NCI-H526 treated with DMSO at 0.1 percent for 48 hours (cell line): ENCODE measurements around the gene CBARP.

Experiments used
- DNase-seq: peaks from one replicate; lab custom pipeline; 2025; lab: John Stamatoyannopoulos, UW

The CBARP gene

DNA sequence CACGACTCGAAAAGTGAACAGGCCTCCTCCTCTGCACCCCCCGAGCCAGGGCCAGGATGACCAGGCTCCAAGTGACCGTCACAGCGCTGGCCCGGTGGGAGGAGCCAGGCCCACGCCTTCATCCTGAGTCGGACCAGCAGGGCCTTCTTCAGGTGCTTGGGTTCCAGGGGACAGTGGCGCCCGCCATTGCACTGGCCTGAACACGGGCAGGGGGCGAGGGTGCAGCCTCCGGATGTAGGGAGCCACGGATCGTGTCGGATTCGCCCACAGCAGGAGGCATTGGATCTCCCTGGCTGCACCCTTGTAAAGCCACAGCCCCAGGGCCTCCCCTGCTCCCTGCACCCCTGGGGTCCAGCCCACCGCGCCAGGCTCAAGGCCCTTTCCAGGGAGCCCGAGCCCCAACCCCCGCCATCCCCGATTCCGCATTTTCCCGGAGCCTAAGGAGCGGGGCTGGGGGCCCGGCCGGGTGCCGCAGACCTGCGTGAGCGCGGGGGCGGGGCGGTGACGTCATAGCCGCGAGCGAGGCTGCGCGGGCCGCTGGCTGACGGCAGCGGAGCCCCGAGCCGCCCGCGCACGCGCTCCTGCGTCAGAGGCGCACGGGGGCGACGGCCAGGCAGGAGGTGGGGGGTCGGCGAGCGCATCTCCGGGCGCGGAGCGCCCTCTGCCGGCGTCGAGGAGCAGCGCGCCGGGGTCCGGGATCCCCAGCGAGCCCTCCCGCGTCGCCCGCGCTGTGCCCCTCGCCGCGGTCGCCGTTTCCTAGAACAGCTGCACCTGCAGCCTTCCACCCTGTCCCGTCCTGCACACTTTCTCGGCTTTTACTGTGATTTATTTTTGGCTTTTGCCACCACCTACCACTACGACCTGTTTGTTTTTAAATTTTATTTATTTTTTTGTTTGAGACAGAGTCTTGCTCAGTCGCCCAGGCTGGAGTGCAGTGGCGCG is 2.3 kb upstream of the CBARP start:
- DNase-seq: peak; percentile 38

DNA sequence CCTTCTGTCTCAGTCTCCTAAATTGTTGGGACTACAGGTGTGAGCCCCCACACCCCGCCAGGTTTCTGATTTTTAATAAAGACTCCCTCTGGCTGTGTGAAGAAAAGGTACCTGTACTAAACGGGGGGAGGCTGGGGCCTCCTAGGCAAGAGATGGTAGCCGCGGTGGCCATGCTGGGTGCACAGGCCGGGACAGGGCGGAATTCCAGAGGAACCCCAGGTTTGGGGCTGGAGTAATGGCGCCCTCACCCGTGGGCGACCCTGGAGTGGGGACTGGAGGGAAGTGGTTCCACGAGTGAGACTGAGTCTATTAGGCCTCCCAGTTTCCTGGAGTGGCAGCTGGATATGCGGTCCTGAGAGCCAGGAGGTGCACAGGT is 1.6 kb upstream of the CBARP start:
- DNase-seq: no peak

DNA sequence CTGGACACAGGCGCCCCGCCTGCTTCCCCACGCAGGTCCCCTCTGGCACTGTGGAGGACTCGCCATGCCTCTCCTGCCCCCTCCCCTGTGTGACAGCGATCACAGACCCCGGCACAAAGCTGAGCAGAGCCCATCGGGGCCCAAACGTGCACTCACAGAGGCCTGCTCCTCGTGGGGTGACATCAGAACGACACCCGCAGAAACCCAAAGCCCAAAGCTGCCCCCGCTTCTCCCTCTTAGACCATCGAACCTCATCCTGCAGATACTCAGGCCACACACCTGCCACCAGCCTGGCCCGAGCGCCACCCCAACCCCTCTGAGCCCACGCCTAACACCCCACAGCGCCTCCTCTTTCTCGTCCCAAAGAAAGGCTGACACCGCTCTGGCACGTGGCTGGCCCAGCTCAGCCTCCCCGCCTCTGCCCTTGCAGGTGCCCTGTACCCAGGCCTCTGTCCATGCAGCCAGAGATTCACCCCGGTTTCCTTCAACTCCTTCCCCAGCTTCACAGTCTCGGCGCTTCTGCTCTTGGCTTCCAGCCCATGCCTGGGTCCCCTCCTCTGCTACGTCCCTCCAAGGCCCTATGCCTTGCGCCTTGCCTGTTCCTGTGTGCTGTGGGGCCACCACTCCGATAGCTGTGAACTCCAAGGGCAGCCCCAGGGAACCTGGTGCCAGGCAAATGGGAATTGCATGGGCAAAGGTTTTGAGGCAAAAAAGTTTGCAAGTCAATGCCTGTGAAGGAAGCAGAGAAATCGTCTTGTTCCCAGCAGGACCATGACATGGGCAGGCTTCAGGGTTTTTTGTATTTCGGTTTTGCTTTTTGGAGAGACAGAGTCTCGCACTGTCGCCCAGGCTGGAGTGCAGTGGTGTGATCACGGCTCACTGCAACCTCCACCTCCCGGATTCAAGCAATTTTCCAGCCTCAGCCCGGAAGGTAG is 831 bp upstream of the CBARP start:
- DNase-seq: no peak

DNA sequence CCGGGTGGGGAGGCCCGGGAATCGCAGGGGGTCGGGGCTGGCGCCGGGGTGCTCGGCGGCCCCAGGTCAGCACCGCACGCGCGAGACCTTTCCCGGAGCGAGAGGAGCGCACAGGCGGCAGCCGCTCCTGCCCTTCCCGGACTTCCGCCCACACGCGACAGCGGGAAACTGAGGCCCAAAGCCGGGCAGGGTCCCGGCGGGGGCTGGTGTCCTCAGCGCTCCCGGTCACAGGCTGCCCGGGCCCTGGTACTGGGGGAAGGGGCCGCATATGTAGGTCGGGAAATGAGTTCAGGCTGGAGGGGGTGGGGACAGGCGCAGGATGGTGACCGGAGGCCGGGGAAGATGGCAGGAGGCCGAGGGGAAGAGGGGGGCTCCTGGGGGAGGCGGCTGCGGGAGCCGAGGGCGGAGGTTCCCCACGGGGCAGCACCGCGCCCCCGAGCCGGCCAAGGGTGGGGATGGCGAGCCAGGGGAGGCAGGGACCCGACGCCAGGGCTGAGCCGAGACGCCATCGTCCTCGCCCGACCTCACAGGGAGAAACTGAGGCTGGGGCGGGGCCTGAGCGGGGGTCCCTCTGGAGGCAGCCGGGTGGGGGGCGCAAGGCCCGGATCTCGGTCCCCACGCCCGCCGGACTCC is 662 bp downstream of the CBARP start:
- DNase-seq: no peak

DNA sequence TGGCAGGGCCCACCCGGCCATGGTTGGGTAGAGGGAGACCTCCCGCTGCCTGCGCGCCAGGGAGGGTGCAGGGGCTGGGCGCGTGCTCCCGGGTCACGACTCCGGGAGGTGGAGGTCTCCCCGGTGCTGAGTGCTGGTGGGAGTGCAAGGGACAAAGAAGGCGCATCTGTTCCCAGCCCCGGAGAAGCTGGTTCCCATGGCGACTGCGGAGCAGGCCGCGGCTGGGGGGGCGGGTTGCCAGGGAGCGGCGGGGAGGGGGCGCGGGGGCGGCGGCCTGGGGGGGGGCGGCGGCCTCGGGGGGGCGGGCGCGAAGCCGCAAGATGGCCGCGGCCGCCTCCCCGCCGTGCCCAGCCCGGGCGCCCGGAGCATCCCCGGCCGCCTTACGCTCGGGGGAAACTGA is 1.2 kb downstream of the CBARP start:
- DNase-seq: no peak

DNA sequence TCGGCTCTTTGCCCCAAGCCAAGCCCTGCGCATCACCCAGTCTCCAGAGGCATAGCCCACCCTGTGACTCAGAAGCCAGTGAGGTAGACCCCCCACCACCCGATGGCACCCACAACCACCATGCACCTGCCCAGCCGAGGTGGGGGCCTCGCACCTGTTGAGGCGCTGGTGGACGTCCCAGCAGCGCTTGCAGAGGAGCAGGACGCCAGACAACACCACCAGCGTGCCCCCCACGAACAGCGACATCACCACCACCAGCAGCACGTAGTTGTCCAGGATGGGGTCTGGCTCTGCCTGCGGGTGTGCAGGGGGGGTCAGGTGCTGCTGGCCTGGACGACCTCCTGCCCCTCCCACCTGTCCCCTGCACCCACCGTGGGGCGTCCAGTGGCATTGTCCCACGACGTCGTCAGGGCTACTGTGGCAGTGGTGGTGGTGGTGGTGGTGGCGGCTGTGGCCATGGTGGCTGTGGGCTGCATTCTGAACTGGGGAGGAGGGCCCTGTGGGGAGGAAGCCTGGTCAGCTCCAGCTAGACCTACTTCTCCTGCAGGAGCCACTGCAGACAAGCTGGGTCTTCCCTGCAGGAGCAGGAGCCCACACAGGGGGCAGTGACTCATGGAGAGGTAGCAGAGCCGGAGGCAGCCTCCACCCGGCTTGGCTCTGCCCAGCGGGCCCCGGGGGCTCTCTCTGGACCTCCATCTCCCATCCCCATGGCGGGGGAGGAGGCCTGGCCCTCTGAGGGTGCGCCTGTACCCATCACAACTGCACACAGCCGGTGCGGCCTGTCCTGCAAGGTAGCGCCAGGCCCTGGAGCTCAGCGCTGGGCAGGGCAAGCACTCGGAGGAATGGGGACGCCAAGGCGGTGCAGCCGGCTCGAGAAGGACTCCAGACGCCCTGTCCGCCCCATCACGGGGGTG is 1.9 kb downstream of the CBARP start:
- no peak for DNase-seq

DNA sequence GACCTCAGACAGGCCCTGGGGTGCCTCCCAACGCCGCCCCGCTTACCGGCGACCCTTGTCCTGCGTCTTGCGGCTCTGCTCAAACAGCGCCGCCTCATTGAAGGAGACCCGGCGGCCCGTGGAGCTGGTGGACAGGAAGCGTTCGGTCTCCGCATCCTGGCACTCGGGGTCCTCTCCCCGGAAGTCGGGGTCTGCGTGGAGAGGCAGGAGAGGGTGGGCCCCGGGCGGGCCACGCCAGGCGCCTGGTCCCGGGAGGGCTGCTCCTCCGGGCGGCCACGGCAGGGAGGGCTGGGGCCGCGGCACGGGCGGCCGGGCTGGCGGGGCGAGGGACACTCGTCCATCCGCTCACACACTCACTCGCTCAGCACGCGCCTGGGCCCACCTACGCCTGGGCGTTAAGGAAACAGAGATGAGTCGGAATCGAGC is 2.8 kb downstream of the CBARP start:
- no peak for DNase-seq

DNA sequence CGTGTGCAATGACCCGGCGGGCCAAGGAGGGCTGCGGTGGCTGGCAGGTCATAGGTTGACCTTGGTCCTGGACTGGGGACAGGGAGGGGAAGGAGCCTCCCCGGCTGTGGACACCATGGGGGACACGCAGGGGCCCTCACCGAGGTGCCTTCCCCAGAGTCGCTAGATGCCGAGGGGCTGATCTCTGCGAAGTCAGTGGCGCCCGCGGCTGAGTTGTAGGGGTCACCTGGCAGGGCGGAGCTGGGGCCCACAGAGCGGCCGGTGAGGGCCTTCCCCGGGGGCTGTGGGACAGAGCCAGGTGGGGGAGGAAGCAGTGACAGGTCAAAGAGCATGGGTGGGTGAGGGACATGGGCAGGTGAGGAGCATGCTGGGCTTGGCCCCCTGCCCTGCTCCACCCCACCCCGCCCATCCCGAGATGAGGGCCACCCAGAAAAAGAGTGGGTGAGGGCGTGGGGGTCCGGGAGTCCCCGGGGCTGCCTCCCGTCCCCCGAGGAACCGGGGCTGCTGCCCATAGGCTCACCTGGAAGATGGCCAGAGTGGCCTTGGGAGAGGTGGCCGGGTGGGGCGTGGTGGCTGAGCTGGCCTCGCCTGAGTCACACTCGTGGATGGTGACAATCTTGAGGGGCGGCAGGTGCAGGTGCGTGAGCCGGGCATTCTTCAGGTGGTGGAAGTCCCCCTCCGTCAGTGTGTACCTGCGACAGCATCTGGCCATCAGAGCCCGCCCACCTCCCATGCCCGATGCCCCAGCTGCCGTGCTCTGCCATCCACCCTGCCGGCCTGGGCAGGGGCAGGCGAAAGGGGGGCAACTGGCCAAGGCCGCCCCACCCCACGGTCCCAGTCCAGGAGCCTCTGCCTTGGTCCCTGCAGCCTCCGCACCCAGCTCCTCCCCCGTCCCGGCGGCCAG is 3.5 kb downstream of the CBARP start:
- no peak for DNase-seq

DNA sequence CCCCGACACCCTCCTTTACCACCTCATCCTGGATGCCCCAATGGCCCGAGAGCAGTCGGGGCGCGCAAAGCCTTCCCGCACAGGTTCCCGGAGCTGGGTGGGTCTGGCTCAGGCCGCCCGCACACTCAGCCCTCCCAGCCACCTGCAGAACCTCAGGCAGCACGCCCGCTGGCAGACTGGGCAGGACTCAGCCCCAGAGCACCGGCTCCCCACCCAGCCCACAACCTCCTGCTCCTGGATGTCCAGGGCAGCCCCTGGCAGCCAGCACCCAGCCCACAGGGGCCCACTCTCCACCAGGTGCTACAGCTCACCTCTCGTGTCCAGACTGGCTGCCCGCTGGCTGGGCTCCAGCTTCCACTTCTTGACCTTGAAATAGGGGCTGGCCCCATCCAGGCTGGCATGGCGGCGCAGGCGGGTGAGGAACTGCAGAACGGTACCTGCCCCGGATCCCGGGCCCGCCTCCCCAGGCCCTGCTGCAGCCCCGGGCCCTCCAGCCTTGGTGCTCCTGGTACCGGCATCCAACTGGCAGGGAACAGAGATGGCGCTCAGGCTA is 4.6 kb downstream of the CBARP start:
- DNase-seq: no peak

DNA sequence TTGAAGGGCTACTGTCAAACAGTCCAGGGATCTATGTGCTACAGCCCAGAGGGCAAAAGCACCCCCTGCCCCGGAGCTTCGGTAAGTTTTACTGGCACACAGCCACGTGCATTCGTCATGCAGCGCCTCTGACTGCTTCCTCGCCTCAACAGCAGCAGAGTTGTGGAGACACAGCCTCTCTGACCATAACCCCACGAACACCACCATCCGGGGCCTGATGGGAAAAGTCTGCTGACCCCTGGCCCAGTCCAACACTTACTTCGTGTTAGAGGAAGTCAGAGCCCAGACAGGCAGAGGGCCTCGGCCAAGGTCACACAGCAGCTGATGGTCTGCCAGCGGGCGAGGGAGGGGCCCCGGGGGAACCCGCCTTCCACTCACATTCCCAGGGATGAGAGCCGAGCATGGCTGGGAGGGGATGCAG is 5.1 kb downstream of the CBARP start:
- DNase-seq: no peak

DNA sequence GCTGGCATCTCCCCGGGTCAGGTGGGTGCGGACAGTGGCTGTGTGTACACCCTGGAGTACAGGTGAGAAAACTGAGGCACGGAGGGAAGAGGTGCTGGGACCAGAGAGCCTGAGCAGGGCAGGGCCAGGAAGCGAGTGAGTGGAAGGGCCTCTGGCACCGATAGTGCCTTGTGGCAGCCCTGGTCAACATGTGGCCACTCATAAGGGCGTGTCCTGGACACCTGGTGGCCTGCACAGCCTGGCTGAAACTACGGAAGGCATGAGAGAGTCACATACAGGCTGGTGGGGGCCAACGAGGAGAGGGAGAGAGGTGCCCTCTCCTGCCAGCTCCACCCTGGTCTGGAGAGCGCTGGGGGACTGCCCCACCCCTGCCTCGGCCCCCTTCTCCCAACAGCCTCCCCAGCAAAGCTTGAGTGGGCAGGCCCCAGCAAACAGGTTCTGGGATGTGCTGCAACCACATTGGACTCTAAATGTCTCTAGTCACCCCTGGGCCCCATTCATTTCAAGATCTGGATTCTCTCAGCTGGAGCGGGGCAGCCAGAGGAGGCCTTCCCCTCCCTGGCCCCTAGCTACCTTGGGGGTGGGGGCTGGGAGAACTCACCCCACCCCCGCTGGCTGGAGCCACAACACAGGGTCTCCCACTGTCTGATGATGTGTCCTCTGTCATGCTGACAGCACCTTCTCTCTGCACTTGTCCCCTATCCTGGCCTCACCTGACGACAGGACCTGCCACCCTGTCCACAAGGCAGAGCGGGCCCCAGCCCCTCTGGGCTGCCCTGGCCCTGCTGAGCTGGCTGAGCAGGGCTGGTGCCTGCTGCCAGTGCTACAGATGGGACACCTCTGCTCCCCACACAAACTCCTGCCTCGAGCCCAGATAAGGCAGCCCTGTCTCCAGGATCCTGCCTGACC is 5.8 kb downstream of the CBARP start:
- DNase-seq: no peak

DNA sequence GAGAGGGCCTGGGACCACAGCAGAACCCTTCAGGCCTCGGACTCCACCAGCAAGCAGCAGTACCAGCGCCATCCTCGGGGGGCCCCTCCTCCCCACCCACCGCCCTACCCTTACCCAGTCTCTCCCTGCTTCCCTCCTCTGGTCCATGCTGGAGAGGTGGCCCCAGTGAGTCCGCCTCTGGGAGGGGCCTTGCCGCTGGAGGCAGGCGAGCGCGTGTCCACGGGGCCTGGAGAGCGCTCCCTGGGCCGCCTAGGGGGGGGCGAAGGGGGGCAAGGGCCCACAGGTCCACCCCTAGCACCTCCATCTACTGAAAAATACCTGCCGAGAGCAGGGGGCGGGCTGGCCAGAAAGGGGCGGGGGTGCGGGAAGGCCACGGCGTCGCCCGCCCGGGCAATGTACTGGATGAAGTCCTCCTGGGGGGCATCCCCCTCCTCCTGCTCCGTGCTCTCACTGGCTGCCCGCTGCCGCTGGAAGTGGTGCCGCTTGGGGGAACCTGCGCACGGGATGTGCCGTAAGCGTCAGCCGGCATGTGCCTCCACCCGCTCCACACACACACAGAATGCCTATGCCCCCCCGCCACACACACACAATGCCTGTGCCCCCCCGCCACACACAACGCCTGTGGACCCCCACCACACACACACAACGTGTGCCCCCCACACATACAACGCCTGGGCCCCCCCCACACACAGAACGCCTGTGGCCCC is 6.9 kb downstream of the CBARP start:
- no peak for DNase-seq

DNA sequence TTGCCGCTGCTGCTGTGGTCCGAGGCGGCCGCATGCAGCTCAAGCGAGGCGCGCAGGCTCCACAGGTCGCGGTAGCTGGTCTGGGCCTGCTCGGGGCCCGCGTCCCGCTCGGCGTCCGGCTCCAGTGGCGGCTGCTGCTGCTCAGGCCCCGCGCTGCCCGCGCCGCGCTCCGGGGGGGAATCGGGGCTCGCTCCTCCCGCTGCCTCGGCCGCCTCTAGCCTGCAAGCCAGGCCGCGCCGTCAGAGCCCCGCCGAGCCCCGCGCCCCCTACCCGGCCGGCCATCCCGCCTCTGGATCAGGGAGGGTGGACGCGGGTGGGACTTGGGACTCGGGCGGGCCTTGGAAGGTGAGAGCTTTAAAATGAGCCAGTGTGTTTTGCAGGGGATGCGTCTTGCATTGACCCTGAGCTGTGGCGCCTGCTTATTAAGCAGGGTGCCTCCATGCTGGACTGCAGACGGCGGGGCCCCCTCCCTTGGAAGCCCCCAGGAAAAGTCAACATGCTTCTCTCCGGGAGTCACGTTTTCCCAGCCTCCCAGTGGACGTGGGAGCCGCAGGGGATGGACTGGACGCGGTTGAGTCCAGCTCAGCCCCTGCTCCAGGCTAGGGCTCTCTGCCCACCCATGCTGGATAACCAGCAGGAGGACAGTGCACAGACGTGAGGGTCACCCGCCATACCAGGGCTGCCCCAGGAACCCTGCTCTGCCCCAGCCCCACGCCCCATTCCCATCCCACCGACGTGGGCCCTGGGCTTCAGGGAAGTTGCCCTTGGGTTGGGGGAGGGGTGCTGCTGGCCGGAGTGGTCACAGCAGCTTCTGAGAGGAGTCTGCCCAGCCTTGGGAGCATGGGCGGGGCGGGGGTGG is 7.7 kb downstream of the CBARP start:
- no peak for DNase-seq

DNA sequence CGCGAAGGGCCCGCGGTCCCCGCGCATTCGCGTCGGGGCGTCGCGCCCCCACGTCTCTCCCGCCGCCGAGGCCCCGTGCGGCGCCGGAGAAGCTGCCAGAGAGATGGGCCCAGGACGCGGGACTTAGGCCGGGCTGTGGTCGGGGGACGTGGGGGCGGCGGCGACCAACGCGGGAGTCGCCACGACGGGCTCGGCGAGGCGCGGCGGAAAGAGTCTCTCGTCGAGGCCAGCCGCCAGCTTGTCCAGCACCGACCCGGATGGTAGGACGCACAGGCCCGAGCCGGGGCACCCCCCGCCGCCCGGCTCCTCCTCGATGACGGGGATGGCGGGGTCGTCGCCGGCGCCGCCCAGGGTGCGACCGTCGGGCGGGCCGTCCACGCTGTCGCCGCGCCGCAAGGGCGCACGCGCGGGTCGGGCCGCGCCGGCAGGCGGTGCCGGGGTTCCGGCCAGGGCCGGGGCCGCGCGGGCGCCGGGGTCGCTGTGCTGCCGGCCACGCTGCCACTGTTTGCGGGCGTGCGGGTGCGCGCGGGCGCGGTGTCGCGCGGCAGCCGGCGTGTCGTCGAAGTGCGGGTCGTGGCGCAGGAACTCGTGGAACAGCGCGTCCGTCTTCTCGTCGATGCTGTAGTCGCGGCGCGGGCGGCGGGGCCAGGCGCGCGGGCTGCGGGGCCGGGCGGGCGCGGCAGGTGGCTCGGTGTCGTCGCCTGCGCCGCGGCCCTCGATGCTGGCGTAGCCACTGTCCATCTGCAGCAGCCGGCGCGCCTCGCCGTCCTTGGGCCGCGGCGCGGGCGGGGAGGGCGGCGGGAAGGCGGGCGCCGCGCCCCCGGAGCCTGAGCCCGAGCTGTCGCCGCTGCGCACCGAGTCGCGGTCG is 8.5 kb downstream of the CBARP start:
- DNase-seq: no peak

DNA sequence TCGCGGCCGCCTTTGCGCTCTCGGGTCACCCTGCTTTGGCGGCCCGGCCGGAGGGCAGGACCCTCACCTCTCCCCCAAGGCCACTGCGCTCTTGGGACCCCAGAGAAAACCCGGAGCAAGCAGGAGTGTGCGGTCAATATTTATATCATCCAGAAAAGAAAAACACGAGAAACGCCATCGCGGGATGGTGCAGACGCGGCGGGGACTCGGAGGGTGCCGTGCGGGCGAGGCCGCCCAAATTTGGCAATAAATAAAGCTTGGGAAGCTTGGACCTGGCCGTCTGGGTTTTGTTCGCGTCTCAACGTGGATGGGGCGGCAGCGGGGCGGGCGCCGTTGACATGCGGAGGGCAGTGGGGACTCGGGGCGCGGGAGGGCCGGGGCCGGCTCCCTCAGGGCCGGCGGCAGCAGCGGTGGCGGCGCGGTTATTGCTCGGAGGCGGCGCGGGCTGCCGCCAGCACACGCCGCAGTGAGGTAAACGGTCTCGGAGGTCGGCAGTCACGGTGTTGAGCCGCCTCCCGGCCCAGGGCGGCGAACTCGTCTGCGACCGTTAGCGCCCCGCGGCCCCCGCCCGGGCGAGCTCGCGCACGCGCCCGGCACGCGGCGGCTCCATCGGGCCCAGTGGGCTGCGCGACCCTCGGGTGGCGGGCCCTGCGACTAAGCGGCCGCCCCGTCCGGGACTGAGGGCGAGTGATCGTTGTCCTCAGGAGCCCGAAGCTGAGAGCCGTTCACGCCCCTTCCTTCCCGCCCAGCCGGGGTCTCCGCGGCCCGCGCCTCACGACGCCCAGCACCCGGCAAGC is 9.4 kb downstream of the CBARP start:
- DNase-seq: no peak
